ENCODE data around the gene ANTXRL.

- TF ChIP-seq CTCF (IDR thresholded peaks at IDR 0.05) (no peak), EP300 (IDR thresholded peaks at IDR 0.05) (no peak), POLR2AphosphoS5 (IDR thresholded peaks at IDR 0.05) (no peak), POLR2A (IDR thresholded peaks at IDR 0.05) (no peak)
Observed at GRCh38 chr10:46251857-46252847, 34.6 kb upstream of the ANTXRL start.
